MCF 10A (cell line): ENCODE results near the gene EXOC7. TPM values are rescaled to one million over a fixed set of nuclear protein-coding genes. Genes with fewer than 3 reads are reported as not detected.
A peak's percentile ranks its signal among the peaks of the same experiment; 100 is the strongest.

ENCODE experiments used
- BruUV-seq: library from RNA; stranded (reverse); fragments of 400-500 nt; replicated peaks from 2 replicates; lab custom pipeline; 2021; lab: Mats Ljungman, UMichigan
- CTCF ChIA-PET: fragments of 300-600 bp; sonication (Branson Sonifier 250); formaldehyde crosslinking; extraction: SDS; loops from one replicate; lab custom pipeline; 2021; ENCODE audit warnings: antibody characterized with exemption, inconsistent platforms; lab: Yijun Ruan, JAX
- POLR2A ChIA-PET: fragments of 300-600, 350-650 bp; sonication (Branson Sonifier 250); formaldehyde crosslinking; extraction: SDS; loops from one replicate; lab custom pipeline; 2020; ENCODE audit warnings: antibody characterized with exemption, inconsistent platforms; lab: Yijun Ruan, JAX
- DNase-seq: peaks from one replicate; pipeline ENCODE4 v3.0.0-alpha.2; 2018; ENCODE audit not compliant: unreplicated experiment
- H3K27ac Mint-ChIP-seq: one replicate; pipeline ENCODE4 v1.8.0; 2022; ENCODE audit warnings: mild to moderate bottlenecking, low read depth, mixed read lengths; ENCODE audit not compliant: unreplicated experiment
- H3K27me3 Mint-ChIP-seq: one replicate; pipeline ENCODE4 v1.8.0; 2022; ENCODE audit warnings: mixed read lengths; ENCODE audit not compliant: insufficient read depth, unreplicated experiment
- H3K36me3 Mint-ChIP-seq: one replicate; pipeline ENCODE4 v1.8.0; 2022; ENCODE audit warnings: mild to moderate bottlenecking, moderate library complexity, mixed read lengths; ENCODE audit not compliant: insufficient read depth, unreplicated experiment
- H3K4me1 Mint-ChIP-seq: one replicate; pipeline ENCODE4 v1.8.0; 2022; ENCODE audit warnings: mixed read lengths; ENCODE audit not compliant: insufficient read depth, unreplicated experiment
- H3K4me3 Mint-ChIP-seq: one replicate; pipeline ENCODE4 v1.8.0; 2022; ENCODE audit warnings: mild to moderate bottlenecking, moderate library complexity, mixed read lengths; ENCODE audit not compliant: unreplicated experiment
- H3K9me3 Mint-ChIP-seq: one replicate; pipeline ENCODE4 v1.8.0; 2022; ENCODE audit warnings: mixed read lengths; ENCODE audit not compliant: unreplicated experiment
- CTCF ChIP-seq: fragments of 200-600 bp; IDR thresholded peaks from one replicate; pipeline ENCODE4 v1.8.0; 2022; ENCODE audit warnings: antibody characterized with exemption, mild to moderate bottlenecking; ENCODE audit not compliant: unreplicated experiment
- intact Hi-C: fragments of 100-400 bp; cut with micrococcal nuclease; formaldehyde crosslinking; loops from 2 replicates; pipeline ENCODE4 v1.14.1; 2022
- total RNA-seq: library from RNA; stranded (reverse); gene quantifications from 2 replicates; pipeline ENCODE4 v1.2.3, GENCODE V29; 2022

EXOC7 gene
- total RNA-seq, 1 experiment from 2014 or later: 80.8 TPM

DNA sequence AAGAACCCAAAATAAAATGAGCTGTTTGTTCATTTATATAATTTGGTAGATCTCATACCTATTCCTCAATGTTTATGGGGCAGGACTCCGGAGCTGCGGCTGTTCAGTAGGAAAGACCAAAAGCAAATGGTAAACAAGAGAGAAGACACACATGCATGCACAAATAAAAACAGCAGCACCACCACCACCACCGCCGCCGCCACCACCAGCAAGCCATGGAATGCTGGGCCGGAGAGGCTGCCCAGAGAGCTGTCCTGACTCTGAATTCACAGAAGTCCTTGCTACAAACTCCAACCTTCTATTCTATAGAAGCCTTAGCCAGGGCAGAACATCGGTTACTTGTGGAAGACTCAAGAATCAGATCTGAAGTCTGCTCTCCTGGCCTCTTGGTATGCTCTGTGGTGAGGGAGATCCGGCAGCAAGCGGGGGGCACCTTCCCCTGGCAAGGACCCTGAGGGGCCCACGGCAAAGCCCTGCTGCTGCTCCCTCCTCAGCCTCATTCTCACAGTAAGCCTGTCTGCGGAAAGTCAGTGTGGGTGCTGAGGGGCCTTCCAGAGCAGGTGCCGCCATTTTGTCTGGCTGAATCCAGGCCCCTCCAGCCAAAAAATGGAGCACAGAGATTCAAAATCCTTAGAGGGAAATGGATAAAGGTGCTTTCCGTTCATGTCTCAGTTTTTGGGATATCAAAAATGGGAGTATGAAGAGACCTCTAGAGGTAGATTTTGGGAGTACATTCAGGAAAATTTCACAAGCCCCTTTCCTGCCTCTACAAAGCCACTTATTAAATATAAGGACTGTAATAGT is 43.8 kb upstream of the EXOC7 start:
- Mint-ChIP-seq H3K4me1 (no peaks in the 10 kb centered on the region), H3K4me3 (no peak overlapping the region), H3K9me3 (no peaks in the 10 kb centered on the region), H3K36me3 (no peaks in the 10 kb centered on the region), H3K27ac (no peak overlapping the region), H3K27me3 (no peaks in the 10 kb centered on the region)
- POLR2A ChIA-PET: no interaction called here
- BruUV-seq: no TSS peak
- peak; percentile 48 for TF ChIP-seq CTCF
- CTCF ChIA-PET: interaction anchor here (0.7 kb wide), 1 partner anchor 20 kb away, joined by 3 read pairs; no protein-coding TSS in a partner anchor
- peak; percentile 53 for DNase-seq
- intact Hi-C loops: loop anchor here (1.0 kb wide), 1 partner anchor 133 kb away; no protein-coding TSS in a partner anchor

GRCh38 chr17:76146053-76146851 is 42.7 kb upstream of the EXOC7 start:
- no peak overlapping the region for H3K4me3 Mint-ChIP-seq
- BruUV-seq: no TSS peak
- POLR2A ChIA-PET: interaction anchor here (1.4 kb wide), 1 partner anchor 13 kb away, joined by 4 read pairs; no protein-coding TSS in a partner anchor

DNA sequence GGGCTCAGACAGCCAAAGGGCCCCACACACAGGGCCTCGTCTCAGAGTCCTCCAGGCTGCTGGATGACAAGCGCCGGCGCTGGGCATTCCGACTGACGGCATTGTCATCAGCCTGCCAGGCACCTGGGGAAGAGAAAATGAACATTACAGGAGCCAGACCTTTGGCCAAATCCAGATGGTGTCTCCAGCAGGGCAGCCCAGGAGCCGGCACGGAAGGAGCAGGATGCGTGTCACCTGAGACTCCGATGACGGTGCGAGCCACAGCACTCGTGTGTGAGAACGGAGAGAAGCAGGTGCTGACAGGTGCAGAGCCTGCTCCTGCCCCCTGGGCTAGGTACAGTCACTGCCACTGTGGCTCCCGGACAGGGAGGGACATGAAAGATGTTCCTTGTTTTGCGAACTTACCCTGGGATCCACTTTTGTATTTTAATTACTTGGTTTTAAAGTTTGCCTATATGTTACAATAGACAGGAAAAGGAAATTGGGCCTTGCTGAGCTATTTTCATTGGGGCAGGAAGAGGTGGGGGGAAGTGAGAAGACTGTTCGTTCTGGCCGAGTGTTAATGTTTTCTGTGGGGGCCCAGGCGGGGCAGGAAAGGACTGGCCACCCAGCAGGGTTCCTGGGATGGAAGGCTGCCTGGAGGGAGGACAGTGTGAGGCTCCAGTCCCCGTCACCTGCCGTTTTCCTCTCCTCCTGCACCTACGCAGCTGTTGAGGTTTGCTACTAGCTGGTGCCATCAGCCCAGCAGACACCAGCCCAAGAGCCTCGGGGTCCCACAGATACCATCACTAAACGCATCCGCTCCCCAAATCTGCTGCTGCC is 41.9 kb upstream of the EXOC7 start:
- Mint-ChIP-seq H3K27me3 (no peaks in the 10 kb centered on the region), H3K27ac (no peak overlapping the region), H3K4me1 (no peaks in the 10 kb centered on the region), H3K9me3 (no peaks in the 10 kb centered on the region), H3K36me3 (no peaks in the 10 kb centered on the region), H3K4me3 (no peak overlapping the region)
- DNase-seq: no peak
- ChIA-PET CTCF (interaction anchor here (0.6 to 2.0 kb wide), 3 partner anchors 133 to 214 kb away, joined by 3 to 10 read pairs (median 4); no protein-coding TSS in a partner anchor), POLR2A (interaction anchor here (1.1 to 1.4 kb wide), 2 partner anchors 12 to 37 kb away, joined by 4 to 5 read pairs; no protein-coding TSS in a partner anchor)
- TF ChIP-seq CTCF: no peak
- intact Hi-C loops: no loop called here
- BruUV-seq: no TSS peak

More at GRCh38 chr17:76146053-76146851, 42.7 kb upstream of the EXOC7 start:
- no peak for DNase-seq
- H3K9me3 Mint-ChIP-seq: no peaks in the 10 kb centered on the region
- no peak for TF ChIP-seq CTCF
- intact Hi-C loops: no loop called here
- CTCF ChIA-PET: interaction anchor here (0.7 to 2.0 kb wide), 3 partner anchors 19 to 134 kb away, joined by 3 to 10 read pairs (median 4); no protein-coding TSS in a partner anchor
- H3K27me3 Mint-ChIP-seq: no peaks in the 10 kb centered on the region
- H3K36me3 Mint-ChIP-seq: no peaks in the 10 kb centered on the region
- no peaks in the 10 kb centered on the region for H3K4me1 Mint-ChIP-seq
- H3K27ac Mint-ChIP-seq: no peak overlapping the region
